HepG2 (cell line): ENCODE measurements around the gene FOXR1. TPM values are rescaled to one million over a fixed set of nuclear protein-coding genes. Genes with fewer than 3 reads are reported as not detected.

Source experiments
- GABPB1 ChIP-seq: IDR thresholded peaks from 2 replicates; pipeline ENCODE4 v1.6.1; 2016; ENCODE audit warnings: mild to moderate bottlenecking, missing genetic modification reagents, moderate library complexity, missing compliant biosample characterization
- GLMP ChIP-seq: sonication (generic); formaldehyde crosslinking; IDR thresholded peaks from 2 replicates; pipeline ENCODE4 v1.9.0; 2021; ENCODE audit warnings: missing genetic modification reagents, mild to moderate bottlenecking, borderline replicate concordance
- PITX1 ChIP-seq: sonication (generic); formaldehyde crosslinking; IDR thresholded peaks from 2 replicates; pipeline ENCODE4 v1.5.1; 2020; ENCODE audit warnings: mild to moderate bottlenecking, missing genetic modification reagents
- TAF15 ChIP-seq: fragments of 200-400 bp; formaldehyde crosslinking; IDR thresholded peaks from one replicate; pipeline ENCODE4 v1.6.1; 2018; ENCODE audit warnings: mild to moderate bottlenecking, low read depth, low read length; ENCODE audit not compliant: poor library complexity, severe bottlenecking
- TEF ChIP-seq: sonication (generic); formaldehyde crosslinking; IDR thresholded peaks from 2 replicates; pipeline ENCODE4 v1.5.0; 2020; ENCODE audit warnings: missing genetic modification reagents
- ZBTB14 ChIP-seq: sonication (generic); formaldehyde crosslinking; IDR thresholded peaks from 2 replicates; pipeline ENCODE4 v1.4.0; 2020; ENCODE audit warnings: missing genetic modification reagents
- ZBTB3 ChIP-seq: sonication (generic); formaldehyde crosslinking; IDR thresholded peaks from 2 replicates; pipeline ENCODE4 v1.4.0; 2020; ENCODE audit warnings: low read depth, mild to moderate bottlenecking, moderate library complexity, missing genetic modification reagents, borderline replicate concordance
- ZFP41 ChIP-seq: sonication (generic); formaldehyde crosslinking; IDR thresholded peaks from 2 replicates; pipeline ENCODE4 v1.4.0; 2020; ENCODE audit warnings: mild to moderate bottlenecking, missing genetic modification reagents, borderline replicate concordance
- ZMYM3 ChIP-seq: sonication (generic); formaldehyde crosslinking; IDR thresholded peaks from 2 replicates; pipeline ENCODE4 v1.5.1; 2020; ENCODE audit warnings: mild to moderate bottlenecking, missing genetic modification reagents
- ZNF280B ChIP-seq: sonication (generic); formaldehyde crosslinking; IDR thresholded peaks from 2 replicates; pipeline ENCODE4 v1.5.0; 2020; ENCODE audit warnings: missing genetic modification reagents, mild to moderate bottlenecking, borderline replicate concordance
- ZNF503 ChIP-seq: sonication (generic); formaldehyde crosslinking; IDR thresholded peaks from 2 replicates; pipeline ENCODE4 v1.4.0; 2020; ENCODE audit warnings: missing genetic modification reagents
- ZNF512 ChIP-seq: sonication (generic); formaldehyde crosslinking; IDR thresholded peaks from 2 replicates; pipeline ENCODE4 v1.4.0; 2020; ENCODE audit warnings: mild to moderate bottlenecking, missing genetic modification reagents
- ZNF547 ChIP-seq: sonication (generic); formaldehyde crosslinking; IDR thresholded peaks from 2 replicates; pipeline ENCODE4 v1.5.1; 2020; ENCODE audit warnings: mild to moderate bottlenecking, missing genetic modification reagents
- ZNF792 ChIP-seq: IDR thresholded peaks from 2 replicates; pipeline ENCODE4 v1.6.1; 2016
- polyA plus RNA-seq, 8 experiments: library from polyadenylated mRNA; depleted of rRNA in 3 of 8; stranded (reverse) in 7 of 8; unstranded in 1 of 8; fragments of >200 nt; fragmentation: Illumina TruSeq in 4 of 8; extraction: Trizol in 4 of 8; gene quantifications; 2 replicates each; pipeline versions ENCODE4 v1.2.1 to v1.2.3, GENCODE V29; 2011 to 2016; ENCODE audit warnings: low read depth in 4 of 8, missing spikeins in 1 of 8, mixed read lengths in 1 of 8; ENCODE audit not compliant: insufficient read depth in 1 of 8
- total RNA-seq, 5 experiments: library from RNA; depleted of rRNA; stranded (reverse); fragments of >200 nt; fragmentation: Illumina TruSeq; extraction: Trizol; gene quantifications; 2 replicates each; pipeline ENCODE4 v1.2.3, GENCODE V29; 2016; ENCODE audit warnings: low read depth in 1 of 5
- TF ChIP-seq, protein P1 (sequence below): sonication (generic); formaldehyde crosslinking; IDR thresholded peaks from 2 replicates; pipeline ENCODE4 v1.4.0; 2020; ENCODE audit warnings: missing genetic modification reagents
- TF ChIP-seq, protein P2 (sequence below): sonication (generic); formaldehyde crosslinking; IDR thresholded peaks from 2 replicates; pipeline ENCODE4 v1.8.0; 2022; ENCODE audit warnings: missing genetic modification reagents, mild to moderate bottlenecking, inconsistent platforms, borderline replicate concordance

The FOXR1 gene
- total and polyA plus RNA-seq, 2 of the 13 experiments (the other 11 are each of a cell fraction or from before 2014, with no cell fraction given): not detected

DNA sequence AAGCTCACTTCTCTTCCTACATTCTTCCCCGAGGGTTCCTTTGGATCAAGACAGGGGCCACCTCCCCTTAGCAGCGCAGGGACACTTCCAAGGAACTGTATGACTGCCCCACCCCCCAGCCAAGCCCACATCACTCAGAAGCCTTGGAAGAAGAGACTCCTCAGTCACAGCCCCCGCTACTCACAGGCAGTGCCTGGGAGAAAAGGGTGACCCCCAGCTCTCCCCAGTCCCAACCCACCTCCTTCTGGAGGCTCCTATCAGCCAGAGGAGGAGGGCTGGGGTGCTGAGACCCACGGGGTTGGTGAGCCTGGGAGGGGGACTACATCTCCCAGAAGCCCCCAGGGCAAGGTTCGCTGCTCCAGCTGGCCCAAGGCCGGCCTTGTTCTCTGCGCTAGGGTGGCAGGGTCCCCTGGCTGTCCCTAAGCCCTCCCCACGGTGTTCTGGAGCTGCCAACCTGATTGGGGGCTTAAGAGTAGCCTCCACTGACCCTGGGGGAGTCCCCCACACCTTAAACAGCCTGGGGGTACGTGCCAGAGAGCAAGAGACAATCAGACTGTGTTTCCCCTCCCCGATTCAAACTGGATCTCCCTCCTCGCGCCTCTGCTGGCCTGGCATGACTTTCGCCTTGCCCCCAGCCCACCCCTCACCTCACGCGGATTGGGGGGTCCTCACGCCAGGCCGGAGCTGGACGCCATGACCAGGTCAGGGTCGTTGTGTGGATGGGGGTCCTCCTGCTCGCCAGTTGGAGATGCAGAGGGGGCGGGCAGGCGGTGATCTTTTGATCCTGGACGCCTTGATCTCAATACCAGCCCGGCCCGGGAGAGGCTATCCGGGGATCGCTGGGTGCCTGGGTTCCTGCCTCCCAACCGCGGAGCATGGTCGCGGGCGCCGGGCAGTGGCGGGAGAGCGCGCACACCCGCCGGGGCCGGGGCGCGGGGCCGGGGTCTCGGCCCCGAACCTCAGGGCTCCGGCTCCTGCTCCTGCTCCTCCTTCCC, 46.7 kb upstream of the FOXR1 start (continued):
- TF ChIP-seq ZBTB14: no peak
- no peak for TF ChIP-seq ZMYM3 (CRISPR knock-in tag)
- TF ChIP-seq ZNF547 (CRISPR knock-in tag): no peak; the same call in 1 of the 2 replicates
- TF ChIP-seq TAF15: no peak
- TF ChIP-seq, protein P1, sequence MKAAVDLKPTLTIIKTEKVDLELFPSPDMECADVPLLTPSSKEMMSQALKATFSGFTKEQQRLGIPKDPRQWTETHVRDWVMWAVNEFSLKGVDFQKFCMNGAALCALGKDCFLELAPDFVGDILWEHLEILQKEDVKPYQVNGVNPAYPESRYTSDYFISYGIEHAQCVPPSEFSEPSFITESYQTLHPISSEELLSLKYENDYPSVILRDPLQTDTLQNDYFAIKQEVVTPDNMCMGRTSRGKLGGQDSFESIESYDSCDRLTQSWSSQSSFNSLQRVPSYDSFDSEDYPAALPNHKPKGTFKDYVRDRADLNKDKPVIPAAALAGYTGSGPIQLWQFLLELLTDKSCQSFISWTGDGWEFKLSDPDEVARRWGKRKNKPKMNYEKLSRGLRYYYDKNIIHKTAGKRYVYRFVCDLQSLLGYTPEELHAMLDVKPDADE (CRISPR knock-in tag): no peak
- no peak for TF ChIP-seq ZNF792 (CRISPR knock-in tag)
- peak; percentile 49; the same call in 1 of the 2 replicates for TF ChIP-seq PITX1
- TF ChIP-seq TEF: no peak
- no peak for TF ChIP-seq ZFP41 (CRISPR knock-in tag)
- no peak for TF ChIP-seq ZNF512 (CRISPR knock-in tag)
- no peak for TF ChIP-seq GLMP (CRISPR knock-in tag)
- no peak for TF ChIP-seq ZNF503
- TF ChIP-seq ZBTB3 (CRISPR knock-in tag): peak; percentile 52; the same call in 1 of the 2 replicates
- TF ChIP-seq, protein P2, sequence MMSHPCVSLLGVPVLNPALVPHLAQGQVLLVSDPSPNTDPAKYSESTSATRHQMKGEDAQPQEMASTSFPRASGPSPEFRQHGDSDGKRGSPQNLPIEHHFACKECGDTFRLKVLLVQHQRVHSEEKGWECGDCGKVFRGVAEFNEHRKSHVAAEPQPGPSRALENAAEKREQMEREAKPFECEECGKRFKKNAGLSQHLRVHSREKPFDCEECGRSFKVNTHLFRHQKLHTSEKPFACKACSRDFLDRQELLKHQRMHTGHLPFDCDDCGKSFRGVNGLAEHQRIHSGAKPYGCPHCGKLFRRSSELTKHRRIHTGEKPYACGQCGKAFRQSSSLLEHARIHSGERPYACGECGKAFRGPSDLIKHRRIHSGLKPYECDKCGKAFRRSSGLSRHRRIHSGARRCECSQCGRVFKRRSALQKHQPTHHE (CRISPR knock-in tag): no peak
- TF ChIP-seq GABPB1 (CRISPR knock-in tag): peak; percentile 66
- no peak for TF ChIP-seq ZNF280B (CRISPR knock-in tag)
